Stimulated activated CD8-positive, alpha-beta memory T cell treated with anti-CD3 and anti-CD28 coated beads, Interleukin-7, amount 100 ng/mL, for 24 hours (primary cell): ENCODE results near the gene SLC30A7.
A peak's percentile ranks its signal among the peaks of the same experiment; 100 is the strongest.

Experiments
- DNase-seq: peaks from one replicate; pipeline ENCODE4 v3.0.0-alpha.2; 2020; ENCODE audit warnings: low read depth

Gene SLC30A7

DNA sequence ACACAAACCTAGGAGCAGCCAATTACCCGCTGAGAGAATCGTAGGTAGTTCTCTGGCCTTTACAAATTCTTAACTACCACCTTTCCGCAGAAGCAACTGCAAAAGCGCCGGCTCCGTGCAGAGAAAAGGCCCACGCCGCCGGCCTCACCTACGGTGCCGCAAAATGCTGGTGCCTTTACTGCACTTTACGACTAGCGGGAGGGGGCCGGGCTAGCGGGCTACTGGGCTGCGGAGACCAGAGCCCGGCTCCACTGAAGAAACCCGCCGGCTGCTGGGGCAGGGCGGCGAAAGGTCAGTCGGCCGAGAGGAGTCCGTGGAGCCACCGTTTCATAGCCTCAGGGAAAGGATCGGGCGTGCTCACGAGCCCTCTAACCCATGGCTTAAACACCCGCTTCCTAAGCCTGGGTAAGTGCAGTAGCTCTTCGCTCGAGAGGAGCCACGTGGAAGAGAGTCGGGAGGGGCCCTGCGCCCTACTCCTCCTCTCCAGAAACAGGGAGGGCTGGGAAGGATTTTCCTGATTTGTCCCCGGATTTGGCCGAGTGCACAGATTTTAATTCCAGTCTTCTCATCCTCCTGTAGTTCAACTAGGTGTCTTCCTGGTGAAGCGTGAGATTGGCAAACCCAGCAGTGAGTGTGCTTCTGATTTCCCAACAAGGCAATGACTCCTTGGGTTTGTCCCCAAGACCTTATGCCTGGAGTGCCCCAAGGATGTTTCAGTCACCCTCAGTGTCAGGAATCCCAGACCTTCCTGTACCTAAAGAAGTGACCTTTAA lies 130.0 kb downstream of the SLC30A7 start, which contains the start of gene DPH5:
DPH5 (minus strand) TSS at position 128 of the 773 bp plus-strand sequence. CDS start 341 bp downstream, outside the sequence.
- peak; percentile 83 for DNase-seq

GRCh38 chr1:101026430-101026788 lies 130.5 kb downstream of the SLC30A7 start:
- DNase-seq = no peak

GRCh38 chr1:101027194-101027772 lies 131.4 kb downstream of the SLC30A7 start:
- DNase-seq = no peak

DNA sequence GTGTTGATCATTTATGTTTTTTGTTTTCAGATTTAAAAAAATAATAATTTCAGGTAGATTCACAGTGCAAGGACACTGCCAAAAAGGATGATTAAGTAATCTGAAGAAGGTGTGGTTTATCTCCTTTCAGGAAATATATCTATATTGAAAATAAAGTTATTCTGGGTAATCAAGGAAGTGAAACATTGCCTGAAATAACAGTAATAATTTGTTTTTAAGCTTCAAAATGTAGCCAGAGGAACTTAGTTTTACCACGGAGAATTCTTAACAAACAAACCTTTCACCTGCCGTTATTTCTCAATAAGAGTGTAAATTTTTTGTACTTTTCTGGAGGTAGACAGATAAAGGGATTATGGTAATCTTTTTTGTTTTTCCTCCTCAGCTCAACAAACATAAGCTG lies 132.6 kb downstream of the SLC30A7 start:
- DNase-seq = no peak

DNA sequence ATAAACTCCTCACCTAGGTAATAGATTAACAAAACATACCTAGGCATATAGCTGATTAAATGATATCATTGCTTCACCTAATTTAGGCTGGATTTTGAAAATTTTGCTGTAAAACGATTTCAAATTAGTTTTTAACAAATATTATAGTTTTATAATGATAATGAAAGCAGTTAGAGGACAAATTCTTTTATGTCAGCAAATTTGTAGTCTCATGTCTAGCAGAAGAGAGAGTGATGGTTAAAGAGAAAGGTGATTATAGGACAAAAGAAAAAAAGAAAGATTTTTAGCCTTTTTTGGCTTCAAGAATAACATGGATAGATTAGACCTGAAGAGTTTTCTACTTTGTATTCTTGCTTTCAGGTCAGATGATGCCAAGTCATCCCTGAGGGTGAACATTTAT lies 133.3 kb downstream of the SLC30A7 start:
- DNase-seq = no peak

GRCh38 chr1:101030881-101031280 lies 135.0 kb downstream of the SLC30A7 start:
- DNase-seq = no peak
